Ramos (cell line): Measurements from ENCODE around the gene KIF1A.

Experiments used
- in situ Hi-C: fragments of 300-500 bp; cut with MboI; formaldehyde crosslinking; loops from one replicate; pipeline ENCODE4 v1.14.3; 2022; ENCODE audit warnings: low sequenced_read_pairs; ENCODE audit not compliant: unreplicated experiment

The KIF1A gene

DNA sequence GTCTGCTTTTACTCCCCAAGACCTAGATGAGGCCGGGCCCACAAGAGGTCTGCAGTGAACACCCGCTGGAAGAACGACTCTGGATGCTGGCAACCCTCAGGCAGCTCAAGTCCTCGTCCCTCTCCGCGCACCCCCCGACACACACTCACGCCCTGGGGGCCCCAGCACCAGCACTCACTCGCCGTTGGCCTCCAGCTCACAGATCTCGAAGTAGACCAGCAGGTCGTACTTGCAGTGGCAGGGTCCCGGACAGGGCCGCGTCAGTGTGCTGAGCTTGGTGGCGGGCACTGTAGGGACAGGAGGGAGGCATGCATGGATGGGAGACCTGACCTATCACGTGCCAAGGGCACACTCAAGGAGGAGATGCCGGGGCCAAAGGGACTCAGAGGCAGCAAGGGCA lies 78.9 kb downstream of the KIF1A start:
- in situ Hi-C loops, result no loop called here

GRCh38 chr2:240739797-240740196 lies 80.2 kb downstream of the KIF1A start:
- in situ Hi-C loops, result no loop called here

DNA sequence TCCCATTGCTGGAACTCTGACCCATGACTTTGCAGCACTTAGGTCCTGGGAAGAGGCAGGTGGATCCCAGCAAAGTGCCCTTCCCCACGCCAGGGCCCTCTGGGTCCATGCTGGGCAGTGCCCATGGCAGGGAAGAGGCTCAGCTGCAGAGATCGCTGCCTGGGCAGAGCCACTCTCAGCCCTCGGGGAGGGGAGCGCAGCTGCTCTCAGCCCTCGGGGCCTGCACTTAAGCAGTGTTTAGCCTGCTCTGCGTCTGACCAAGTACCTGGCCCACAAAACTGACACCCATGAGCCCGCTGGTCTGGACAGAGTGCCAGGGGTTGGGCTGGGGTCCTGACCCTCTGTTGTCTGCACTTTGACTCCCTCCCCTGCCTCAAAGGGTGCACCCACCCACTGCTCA lies 82.1 kb downstream of the KIF1A start:
- in situ Hi-C loops, result no loop called here

DNA sequence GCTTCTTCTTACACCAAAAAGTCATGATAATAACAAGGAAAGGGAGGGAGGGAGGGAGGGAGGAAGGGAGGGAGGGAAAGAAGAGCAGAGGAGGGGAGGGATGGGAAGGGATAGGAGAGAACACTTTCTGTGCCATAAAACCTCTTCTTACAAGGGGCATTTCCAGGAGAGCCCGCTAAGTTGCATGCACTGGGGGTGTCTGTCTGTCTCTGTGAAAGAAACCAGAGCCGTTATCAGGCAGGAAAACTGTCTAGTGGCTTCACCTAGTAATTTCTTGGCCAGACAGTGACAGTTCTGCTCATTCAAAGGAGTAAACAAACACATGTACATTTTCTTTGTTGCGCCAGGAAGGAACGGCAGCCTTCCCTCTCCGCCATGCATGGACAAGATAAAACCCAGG lies 82.5 kb downstream of the KIF1A start:
- in situ Hi-C loops, result no loop called here

- in situ Hi-C loops, result no loop called here
Measured at GRCh38 chr2:240736281-240737250, 83.5 kb downstream of the KIF1A start.

DNA sequence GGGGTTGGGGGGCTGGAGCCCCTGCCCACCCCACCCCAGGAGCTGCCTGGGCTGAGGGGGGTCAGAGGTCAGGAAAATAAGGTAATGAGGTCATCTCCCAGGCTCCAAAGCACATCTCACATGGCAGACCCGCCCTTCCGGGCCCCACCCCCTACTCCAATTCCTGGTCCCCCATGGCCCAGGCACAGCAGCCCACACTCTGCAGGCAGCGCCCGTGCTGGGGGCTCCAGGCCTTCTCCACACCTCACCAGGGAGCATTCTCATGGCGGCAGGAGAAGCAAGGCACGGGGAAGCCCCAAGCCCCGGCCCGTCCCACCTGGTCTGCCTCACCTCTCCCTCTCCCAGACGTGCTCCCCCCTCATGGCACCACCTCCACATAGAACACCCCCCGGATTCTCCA lies 84.5 kb downstream of the KIF1A start:
- in situ Hi-C loops, result no loop called here

GRCh38 chr2:240734756-240735155 lies 85.3 kb downstream of the KIF1A start:
- in situ Hi-C loops, result no loop called here

DNA sequence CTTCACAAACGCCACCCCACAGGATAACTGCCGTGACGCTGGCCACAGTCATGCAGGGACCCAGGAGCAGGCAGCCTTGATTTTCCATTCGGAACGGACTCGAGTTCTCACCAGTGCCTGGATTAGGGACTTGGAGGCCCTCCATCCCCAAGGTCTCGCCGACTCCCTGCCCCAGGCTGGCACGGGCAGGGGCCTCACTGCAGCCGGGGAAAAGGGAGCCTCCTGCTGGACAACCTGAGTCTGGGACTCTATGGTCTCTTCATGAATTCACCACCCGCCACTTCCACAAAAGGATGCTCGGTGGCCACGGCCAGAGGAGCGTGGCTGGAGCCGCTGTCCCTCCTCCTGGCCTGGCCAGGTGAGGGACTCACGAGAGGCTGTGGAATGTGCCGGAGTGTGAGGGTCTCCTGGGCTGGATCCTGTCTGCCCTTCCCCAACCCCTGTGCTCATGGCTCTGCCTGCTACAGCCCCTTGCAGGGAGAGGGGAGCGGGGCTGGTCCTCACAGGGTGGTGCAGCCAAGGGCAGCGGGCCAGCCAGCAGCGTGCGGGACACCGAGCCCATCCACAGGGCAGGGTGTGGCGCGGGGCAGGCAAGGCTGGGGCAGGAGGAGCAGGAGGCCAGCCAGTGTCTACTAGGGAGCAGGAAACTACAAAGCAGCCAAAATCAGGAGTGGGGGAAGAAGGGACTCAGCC lies 86.1 kb downstream of the KIF1A start:
- in situ Hi-C loops, result no loop called here

DNA sequence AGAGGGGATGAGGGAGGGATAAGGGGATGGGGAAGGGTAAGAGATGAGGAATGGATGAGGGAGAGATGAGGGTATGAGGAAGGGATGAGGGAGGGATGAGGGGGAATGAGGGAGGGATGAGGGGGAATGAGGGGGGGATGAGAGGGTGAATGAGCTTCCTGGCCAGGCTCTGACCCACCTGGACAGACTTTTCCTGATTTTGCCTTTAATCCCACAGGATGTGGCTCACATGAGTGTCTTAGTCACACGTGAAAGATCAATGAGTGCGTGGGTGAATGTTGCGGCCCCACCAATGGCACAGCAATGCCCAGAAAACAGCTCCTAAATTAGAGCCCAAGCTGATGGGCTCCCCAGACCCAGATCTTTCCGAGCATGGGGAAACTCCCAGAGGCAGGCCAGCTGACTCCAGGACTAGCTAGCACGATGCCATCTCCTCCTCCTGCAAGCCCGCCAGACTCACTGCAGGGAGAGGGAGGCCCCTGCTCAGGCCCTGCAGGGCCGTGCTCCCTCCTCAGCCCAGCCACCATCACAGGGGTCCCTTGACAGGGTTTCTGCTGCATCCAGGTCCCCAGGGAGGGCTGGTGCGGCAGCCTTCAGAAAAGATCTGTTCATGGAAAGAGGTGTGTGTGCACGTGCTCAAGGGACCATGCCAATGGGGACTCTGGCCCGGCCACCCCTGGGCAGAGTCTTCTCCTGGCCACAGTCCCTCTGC lies 87.0 kb downstream of the KIF1A start:
- in situ Hi-C loops, result no loop called here

DNA sequence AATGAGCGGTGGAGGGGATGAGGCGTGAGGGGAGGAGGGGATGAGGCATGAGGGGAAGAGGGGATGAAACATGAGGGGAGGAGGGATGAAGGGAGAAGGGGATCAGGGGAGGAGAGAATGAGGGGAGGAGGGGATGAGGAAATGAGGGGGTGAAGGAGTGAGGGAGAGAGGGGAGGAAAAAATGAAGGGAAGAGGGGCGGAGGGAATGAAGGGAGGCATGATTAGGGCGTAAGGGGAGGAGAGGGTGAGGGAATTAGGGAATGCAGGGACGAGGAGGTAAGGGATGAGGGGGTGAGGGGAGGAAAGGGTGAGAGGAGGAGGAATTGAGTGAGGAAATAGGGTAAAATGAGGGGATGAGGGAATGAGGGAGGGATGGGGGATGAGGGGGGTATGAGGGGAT lies 87.8 kb downstream of the KIF1A start:
- in situ Hi-C loops, result no loop called here

DNA sequence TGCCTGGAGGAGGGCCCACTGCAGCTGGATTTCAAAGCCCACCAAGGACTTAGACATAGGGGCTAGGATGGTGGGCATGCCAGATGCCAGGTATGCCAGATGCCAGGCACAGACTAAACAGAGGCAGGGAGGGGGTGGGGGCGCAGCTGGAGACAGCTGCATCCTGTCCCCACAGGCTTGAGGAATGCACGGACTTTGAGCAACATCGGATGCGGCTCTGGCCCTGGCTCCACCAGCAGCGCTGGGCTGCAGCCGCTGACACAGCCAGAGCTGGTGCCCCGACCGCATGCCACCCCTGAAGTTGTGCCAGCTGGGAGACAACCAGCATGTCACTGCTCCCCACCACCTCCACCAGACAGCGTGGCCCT lies 88.9 kb downstream of the KIF1A start:
- in situ Hi-C loops, result no loop called here

- in situ Hi-C loops, result no loop called here
Measured at GRCh38 chr2:240730501-240731177, 89.4 kb downstream of the KIF1A start.

DNA sequence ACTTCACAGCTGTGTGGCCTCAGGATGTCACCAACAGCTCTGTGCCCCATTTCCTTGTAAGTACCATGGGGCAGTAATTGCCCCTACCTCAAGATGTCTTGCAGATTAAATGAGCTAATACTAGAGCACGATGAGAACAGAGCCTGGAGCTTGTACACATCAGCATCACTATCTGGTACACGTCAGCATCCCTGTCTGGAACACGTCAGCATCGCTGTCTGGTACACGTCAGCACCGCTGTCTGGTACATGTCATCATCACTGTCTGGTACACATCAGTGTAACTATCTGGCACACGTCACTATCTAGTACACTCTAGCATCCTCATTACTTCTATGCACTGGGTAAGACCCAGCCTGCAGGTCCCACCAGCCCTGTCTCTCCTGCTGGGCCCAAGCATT lies 91.2 kb downstream of the KIF1A start:
- in situ Hi-C loops, result no loop called here

- in situ Hi-C loops, result no loop called here
Measured at GRCh38 chr2:240728361-240728760, 91.7 kb downstream of the KIF1A start.

DNA sequence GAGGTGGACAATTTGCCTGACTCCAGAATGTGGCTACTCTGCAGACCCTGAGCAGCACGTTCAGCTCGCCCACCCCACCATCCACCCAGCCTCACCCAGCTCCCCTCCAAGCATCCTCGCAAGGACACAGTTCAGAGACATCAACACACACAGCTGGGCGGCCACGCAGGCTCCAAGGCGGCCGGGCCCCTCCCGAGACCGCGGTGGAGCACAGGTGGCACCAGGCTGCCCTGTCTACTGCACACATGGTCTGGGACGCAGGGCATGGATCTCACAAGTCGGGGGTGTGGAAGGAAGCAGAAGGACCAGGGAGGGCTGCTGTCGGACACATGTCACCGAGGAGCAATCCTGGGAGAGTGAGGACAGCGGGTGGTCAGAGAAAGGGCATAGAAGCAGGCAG lies 92.1 kb downstream of the KIF1A start:
- in situ Hi-C loops, result no loop called here

GRCh38 chr2:240727439-240727838 lies 92.6 kb downstream of the KIF1A start:
- in situ Hi-C loops, result no loop called here

DNA sequence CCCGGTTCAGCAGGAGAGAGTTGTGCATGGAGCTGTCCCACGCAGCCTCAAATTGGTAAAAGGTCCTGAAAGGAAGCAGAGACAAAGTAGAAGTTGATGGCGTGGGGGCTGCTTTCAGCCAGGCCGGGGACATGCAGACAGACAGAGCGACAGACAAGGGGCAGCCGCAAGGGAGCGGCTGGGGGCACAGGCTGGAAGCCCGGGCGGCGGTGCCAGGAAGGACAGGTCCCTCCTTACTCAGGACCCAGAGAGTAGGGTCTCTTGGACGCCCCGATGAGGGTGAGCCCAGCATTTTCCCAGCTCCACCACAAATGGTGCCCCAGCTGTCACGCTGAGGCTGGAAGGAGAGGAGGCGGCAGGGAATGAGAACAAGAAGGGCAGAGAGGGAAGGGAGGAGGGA lies 93.1 kb downstream of the KIF1A start:
- in situ Hi-C loops, result no loop called here

DNA sequence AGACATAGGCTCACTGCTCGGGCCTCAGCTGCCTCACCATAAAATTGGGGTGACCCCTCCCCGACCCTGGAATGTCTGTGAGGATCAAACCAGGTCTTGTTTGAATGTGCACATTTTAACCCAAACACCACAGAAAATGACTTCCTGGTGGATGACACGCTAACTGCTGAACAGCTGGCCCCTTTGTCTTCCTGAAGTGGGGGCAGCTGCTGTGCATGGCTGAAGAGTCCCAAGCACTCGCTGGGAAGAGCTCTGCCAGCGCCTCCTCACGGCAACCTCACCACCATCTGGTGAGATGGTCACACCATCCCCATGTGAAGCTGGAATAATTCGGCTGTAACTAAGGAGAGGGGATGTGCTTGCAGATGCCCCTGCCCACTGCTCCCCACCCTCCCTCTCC lies 94.3 kb downstream of the KIF1A start:
- in situ Hi-C loops, result no loop called here

GRCh38 chr2:240725266-240725665 lies 94.8 kb downstream of the KIF1A start:
- in situ Hi-C loops, result no loop called here

- in situ Hi-C loops, result loop anchor here (25.0 kb wide), 1 partner anchor 212 kb away; no protein-coding TSS in a partner anchor
Measured at GRCh38 chr2:240724431-240724830, 95.6 kb downstream of the KIF1A start.
